KBM-7 (cell line): ENCODE measurements around the gene DDI2.

Experiments used
- DNase-seq: peaks from one replicate; pipeline ENCODE4 v3.0.0-alpha.2; 2015
- in situ Hi-C: fragments of 300-500 bp; cut with MboI; formaldehyde crosslinking; loops from 2 replicates; pipeline ENCODE4 v1.14.3; 2020; ENCODE audit warnings: low sequenced_read_pairs, low pct_unique_long_range_greater_than_20kb, mixed read lengths

DDI2 gene

GRCh38 chr1:15718199-15718601 lies 100.9 kb downstream of the DDI2 start:
- in situ Hi-C loops = no loop called here
- no peak for DNase-seq
